HS-5 (cell line): Measurements from ENCODE around the gene TPO.
"Not testable (repeated sequence)": the region's sequence is repeated elsewhere in the genome, so short reads cannot be mapped to it uniquely, and the experiment has no call there.

Experiments
- DNase-seq: peaks from one replicate; pipeline ENCODE4 v3.0.0-alpha.2; 2012; ENCODE audit warnings: low read depth

TPO gene

GRCh38 chr2:1486670-1487069, 73.4 kb downstream of the TPO start:
- DNase-seq = no peak

- DNase-seq = no peak
Measured at GRCh38 chr2:1487758-1488157, 74.5 kb downstream of the TPO start.

GRCh38 chr2:1488181-1488671, 75.0 kb downstream of the TPO start:
- DNase-seq = no peak

GRCh38 chr2:1488851-1489250, 75.6 kb downstream of the TPO start:
- no peak for DNase-seq

GRCh38 chr2:1489486-1489885, 76.2 kb downstream of the TPO start:
- DNase-seq = no peak

GRCh38 chr2:1490381-1490780, 77.1 kb downstream of the TPO start:
- not testable (repeated sequence) for DNase-seq

- DNase-seq = no peak
Measured at GRCh38 chr2:1491751-1492150, 78.5 kb downstream of the TPO start.

GRCh38 chr2:1492231-1492630, 79.0 kb downstream of the TPO start:
- DNase-seq = not testable (repeated sequence)

GRCh38 chr2:1492711-1493430, 79.6 kb downstream of the TPO start:
- DNase-seq = no peak

GRCh38 chr2:1493431-1494126, 80.3 kb downstream of the TPO start:
- no peak for DNase-seq

GRCh38 chr2:1494257-1494656, 81.0 kb downstream of the TPO start:
- DNase-seq = no peak

- no peak for DNase-seq
Measured at GRCh38 chr2:1494906-1495305, 81.6 kb downstream of the TPO start.

GRCh38 chr2:1495676-1496358, 82.6 kb downstream of the TPO start:
- DNase-seq = no peak

GRCh38 chr2:1496359-1496821, 83.1 kb downstream of the TPO start:
- no peak for DNase-seq

- DNase-seq = no peak
Measured at GRCh38 chr2:1497122-1497611, 83.9 kb downstream of the TPO start.

- no peak for DNase-seq
Measured at GRCh38 chr2:1498176-1498575, 84.9 kb downstream of the TPO start.

GRCh38 chr2:1499033-1499795, 86.0 kb downstream of the TPO start:
- no peak for DNase-seq

- DNase-seq = no peak
Measured at GRCh38 chr2:1501038-1501851, 88.0 kb downstream of the TPO start.

GRCh38 chr2:1501991-1502390, 88.7 kb downstream of the TPO start:
- DNase-seq = no peak

GRCh38 chr2:1502891-1503304, 89.6 kb downstream of the TPO start:
- DNase-seq = no peak
